Smooth muscle cell (in vitro differentiated cells): Measurements from ENCODE around the gene SIT1. TPM values are rescaled to one million over a fixed set of nuclear protein-coding genes. Genes with fewer than 3 reads are reported as not detected.

Experiments
- DNase-seq: peaks from one replicate; lab custom pipeline; 2025; ENCODE audit not compliant: unreplicated experiment; lab: John Stamatoyannopoulos, UW
- H2AFZ ChIP-seq: fragments of 200-600 bp; sonication (generic); 2 replicates; pipeline ENCODE4 v1.6.0; 2016; ENCODE audit warnings: antibody characterized with exemption, low read depth, mild to moderate bottlenecking
- H3F3A ChIP-seq: fragments of 200-600 bp; sonication (generic); 2 replicates; pipeline ENCODE4 v1.6.0; 2017; ENCODE audit warnings: antibody characterized with exemption, low read depth
- H3K27ac ChIP-seq: fragments of 200-600 bp; sonication (generic); 2 replicates; pipeline ENCODE4 v1.5.1; 2016; ENCODE audit warnings: low read depth, mild to moderate bottlenecking
- H3K27me3 ChIP-seq: fragments of 200-600 bp; sonication (generic); 2 replicates; pipeline ENCODE4 v1.6.1; 2016; ENCODE audit warnings: low read depth, mild to moderate bottlenecking
- H3K36me3 ChIP-seq: fragments of 200-600 bp; sonication (generic); 2 replicates; pipeline ENCODE4 v1.5.1; 2016; ENCODE audit warnings: low read depth
- H3K4me1 ChIP-seq: fragments of 200-600 bp; sonication (generic); 2 replicates; pipeline ENCODE4 v1.5.1; 2016; ENCODE audit warnings: low read depth
- H3K4me2 ChIP-seq: fragments of 200-600 bp; sonication (generic); 2 replicates; pipeline ENCODE4 v1.6.0; 2016; ENCODE audit warnings: mild to moderate bottlenecking
- H3K4me3 ChIP-seq: fragments of 200-600 bp; sonication (generic); 2 replicates; pipeline ENCODE4 v1.5.1; 2016; ENCODE audit warnings: mild to moderate bottlenecking
- H3K79me2 ChIP-seq: fragments of 200-600 bp; sonication (generic); 2 replicates; pipeline ENCODE4 v1.6.0; 2016; ENCODE audit warnings: low read depth, mild to moderate bottlenecking
- H3K9ac ChIP-seq: fragments of 200-600 bp; sonication (generic); 2 replicates; pipeline ENCODE4 v1.6.0; 2016; ENCODE audit warnings: low read depth
- H3K9me3 ChIP-seq: fragments of 200-600 bp; sonication (generic); replicated peaks from 2 replicates; pipeline ENCODE4 v1.5.1; 2016; ENCODE audit warnings: low read depth
- H4K20me1 ChIP-seq: fragments of 200-600 bp; sonication (generic); 2 replicates; pipeline ENCODE4 v1.6.0; 2016; ENCODE audit warnings: low read depth
- CTCF ChIP-seq: fragments of 200-600 bp; sonication (generic); IDR thresholded peaks from 2 replicates; pipeline ENCODE4 v1.5.1; 2017; ENCODE audit warnings: borderline replicate concordance, mild to moderate bottlenecking, antibody characterized with exemption; ENCODE audit not compliant: insufficient read depth, poor library complexity, severe bottlenecking
- WGBS: methylation state at CpG from one replicate; pipeline ENCODE4 v1.1.7; 2016; ENCODE audit warnings: low lambda C conversion rate; 5-methylcytosine and 5-hydroxymethylcytosine counted together
- polyA plus RNA-seq: library from polyadenylated mRNA; unstranded; fragments of >200 nt; fragmentation: Nextera tagmentation; extraction: Ambion mirVana; gene quantifications from 2 replicates; pipeline ENCODE4 v1.2.1, GENCODE V29; 2016
- total RNA-seq: library from RNA; depleted of rRNA; stranded (reverse); fragments of >200 nt; gene quantifications from 2 replicates; pipeline ENCODE4 v1.2.3, GENCODE V29; 2014

SIT1 gene
- total and polyA plus RNA-seq, 2 experiments from 2014 or later = not detected

DNA sequence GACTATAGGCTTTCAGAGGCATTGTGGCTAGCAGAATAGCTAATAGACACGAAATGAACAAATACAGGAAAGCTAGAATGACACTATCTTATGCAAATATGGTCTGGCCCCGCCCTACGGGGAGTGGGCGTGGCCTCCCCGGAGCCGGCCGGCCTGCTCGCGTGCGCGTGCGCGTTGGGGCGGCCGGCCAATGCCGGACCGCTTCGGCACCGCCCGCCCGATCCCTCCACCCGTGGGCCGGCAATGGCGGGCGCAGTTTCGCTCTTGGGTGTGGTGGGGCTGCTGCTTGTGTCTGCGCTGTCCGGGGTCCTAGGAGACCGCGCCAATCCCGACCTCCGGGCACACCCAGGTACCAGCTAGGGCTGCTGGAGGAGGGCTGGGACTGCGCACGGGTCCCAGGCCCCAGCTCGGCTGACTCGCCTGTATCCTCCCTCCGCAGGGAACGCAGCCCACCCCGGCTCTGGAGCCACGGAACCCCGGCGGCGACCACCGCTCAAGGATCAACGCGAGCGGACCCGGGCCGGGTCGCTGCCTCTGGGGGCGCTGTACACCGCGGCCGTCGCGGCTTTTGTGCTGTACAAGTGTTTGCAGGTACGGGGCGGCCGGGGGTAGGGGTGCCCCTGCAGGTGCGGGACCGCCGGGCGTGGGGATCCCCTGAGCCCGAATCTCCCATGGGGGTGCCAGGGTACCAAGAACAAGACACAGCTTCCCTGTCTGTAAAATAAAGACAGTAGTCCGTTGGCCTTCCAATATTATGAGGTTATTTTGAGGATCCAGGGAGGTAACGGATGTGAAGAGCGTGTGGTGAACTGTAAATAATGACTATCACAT is 7.6 kb upstream of the SIT1 start, which contains the start of gene CCDC107:
CCDC107 (plus strand) TSS at position 156 of the 831 bp plus-strand sequence; CDS start at position 244, 88 bp downstream.
- H3K27ac ChIP-seq = peak within 1 kb of the TSS; percentile 98
- 2% methylated on average over 67 of the region's 67 CpGs for WGBS
- H3K4me1 ChIP-seq = peaks cover 7% of the 10 kb centered on the region
- no peaks in the 10 kb centered on the region for H3F3A ChIP-seq
- H3K4me3 ChIP-seq = peak within 1 kb of the TSS; percentile 82
- no peaks in the 10 kb centered on the region for H4K20me1 ChIP-seq
- peaks cover 5% of the 10 kb centered on the region for H3K79me2 ChIP-seq
- TF ChIP-seq CTCF = peak; percentile 68
- H3K9me3 ChIP-seq = no peaks in the 10 kb centered on the region
- no peaks in the 10 kb centered on the region for H3K27me3 ChIP-seq
- H3K9ac ChIP-seq = peak within 1 kb of the TSS; percentile 99
- DNase-seq = peak; percentile 70
- peak within 1 kb of the TSS; percentile 60 for H2AFZ ChIP-seq
- peak within 1 kb of the TSS; percentile 91 for H3K4me2 ChIP-seq
- no peaks in the 10 kb centered on the region for H3K36me3 ChIP-seq

GRCh38 chr9:35657546-35658136 is 6.9 kb upstream of the SIT1 start, which contains the start of gene RMRP:
Gene RMRP, minus strand, starts transcription at chr9:35658019.
- Histone ChIP-seq H3F3A (no peaks in the 10 kb centered on the region), H3K9ac (peak within 1 kb of the TSS; percentile 99), H2AFZ (peak within 1 kb of the TSS; percentile 60), H3K36me3 (no peaks in the 10 kb centered on the region), H3K4me1 (peaks cover 7% of the 10 kb centered on the region), H3K27ac (peak within 1 kb of the TSS; percentile 98), H3K4me3 (peak within 1 kb of the TSS; percentile 82), H3K9me3 (no peaks in the 10 kb centered on the region), H4K20me1 (no peaks in the 10 kb centered on the region), H3K27me3 (no peaks in the 10 kb centered on the region), H3K79me2 (peaks cover 5% of the 10 kb centered on the region), H3K4me2 (peak within 1 kb of the TSS; percentile 91)
- peak; percentile 82 for DNase-seq
- no peak for TF ChIP-seq CTCF
- under 1% methylated on average over 42 of the region's 42 CpGs for WGBS

- Histone ChIP-seq H3K79me2 (peaks cover 5% of the 10 kb centered on the region), H3K27ac (peak overlapping the region; percentile 89), H3K4me1 (peaks cover 7% of the 10 kb centered on the region), H3K36me3 (no peaks in the 10 kb centered on the region), H3K27me3 (no peaks in the 10 kb centered on the region), H3F3A (no peaks in the 10 kb centered on the region), H3K9me3 (no peaks in the 10 kb centered on the region), H3K4me3 (peak overlapping the region; percentile 36), H3K9ac (peak overlapping the region; percentile 78), H2AFZ (peak overlapping the region; percentile 33), H4K20me1 (no peaks in the 10 kb centered on the region), H3K4me2 (peak overlapping the region; percentile 70)
- no peak for DNase-seq
- no peak for TF ChIP-seq CTCF
- WGBS = 36% methylated on average over 25 of the region's 25 CpGs
These were observed 6.3 kb upstream of the SIT1 start for GRCh38 chr9:35656831-35657545.
